CD8-positive, alpha-beta memory T cell (primary cell): ENCODE results near the gene GLYATL2. TPM values are rescaled to one million over a fixed set of nuclear protein-coding genes. Genes with fewer than 3 reads are reported as not detected.

ENCODE experiments used
- CTCF ChIA-PET: fragments of 350-600 bp; sonication (Branson Sonifier 250); formaldehyde crosslinking; loops from one replicate; lab custom pipeline; 2021; ENCODE audit warnings: antibody characterized with exemption; lab: Charles Lee
- POLR2A ChIA-PET: fragments of 350-600 bp; sonication (Branson Sonifier 250); formaldehyde crosslinking; loops from one replicate; lab custom pipeline; 2021; ENCODE audit warnings: antibody characterized with exemption; lab: Charles Lee
- DNase-seq, 5 donors: peaks; one replicate each; pipeline versions ENCODE4 v3.0.0 to v3.0.0-alpha.2; 2020 to 2022; ENCODE audit warnings: mixed read lengths in 1 of 5
- H3K27ac ChIP-seq: one replicate; pipeline ENCODE4 v1.7.0; 2013; ENCODE audit warnings: low read depth, mild to moderate bottlenecking, low read length, moderate library complexity
- H3K27me3 ChIP-seq: 2 replicates; pipeline ENCODE4 v1.7.0; 2013; ENCODE audit warnings: low read length, mild to moderate bottlenecking; ENCODE audit not compliant: insufficient read depth, poor library complexity, severe bottlenecking
- H3K36me3 ChIP-seq: 2 replicates; pipeline ENCODE4 v1.7.0; 2013; ENCODE audit warnings: mild to moderate bottlenecking, low read length, moderate library complexity; ENCODE audit not compliant: insufficient read depth
- H3K4me1 ChIP-seq: 2 replicates; pipeline ENCODE4 v1.7.0; 2013; ENCODE audit warnings: mild to moderate bottlenecking, low read length, moderate library complexity; ENCODE audit not compliant: insufficient read depth
- H3K4me3 ChIP-seq: 2 replicates; pipeline ENCODE4 v1.7.0; 2013; ENCODE audit warnings: mild to moderate bottlenecking, low read length
- H3K9me3 ChIP-seq: 2 replicates; pipeline ENCODE4 v1.7.0; 2013; ENCODE audit warnings: mild to moderate bottlenecking, low read length
- H3K27ac Mint-ChIP-seq, 8 donors: one replicate each; pipeline ENCODE4 v1.8.0; 2020 to 2021; ENCODE audit warnings: mixed read lengths in 8 of 8, mild to moderate bottlenecking in 6 of 8, inconsistent platforms in 3 of 8, moderate library complexity in 3 of 8
- H3K27me3 Mint-ChIP-seq, 2 donors: one replicate each; pipeline ENCODE4 v1.8.0; 2020 to 2021; ENCODE audit warnings: mixed read lengths in 2 of 2, mild to moderate bottlenecking in 1 of 2, moderate library complexity in 1 of 2
- H3K36me3 Mint-ChIP-seq, 3 donors: one replicate each; pipeline ENCODE4 v1.8.0; 2020 to 2021; ENCODE audit warnings: mixed read lengths in 3 of 3, inconsistent platforms in 1 of 3, mild to moderate bottlenecking in 1 of 3
- H3K4me1 Mint-ChIP-seq, 3 donors: one replicate each; pipeline ENCODE4 v1.8.0; 2020 to 2021; ENCODE audit warnings: mixed read lengths in 3 of 3, inconsistent platforms in 1 of 3, mild to moderate bottlenecking in 1 of 3
- H3K4me3 Mint-ChIP-seq, 7 donors: one replicate each; pipeline ENCODE4 v1.8.0; 2020 to 2021; ENCODE audit warnings: mixed read lengths in 7 of 7, mild to moderate bottlenecking in 6 of 7, moderate library complexity in 4 of 7, inconsistent platforms in 2 of 7
- H3K9me3 Mint-ChIP-seq, 5 donors: one replicate each; pipeline ENCODE4 v1.8.0; 2020 to 2022; ENCODE audit warnings: mixed read lengths in 5 of 5, mild to moderate bottlenecking in 3 of 5, moderate library complexity in 2 of 5, inconsistent platforms in 1 of 5
- polyA plus RNA-seq: library from polyadenylated mRNA; unstranded; fragments of 300-500 nt; fragmentation: Illumina TruSeq; gene quantifications from one replicate; pipeline ENCODE4 v1.2.3, GENCODE V29; 2021
- total RNA-seq, 2 experiments: library from RNA; stranded (reverse); gene quantifications; one replicate each; pipeline ENCODE4 v1.2.3, GENCODE V29; 2021

GLYATL2 gene, protein sequence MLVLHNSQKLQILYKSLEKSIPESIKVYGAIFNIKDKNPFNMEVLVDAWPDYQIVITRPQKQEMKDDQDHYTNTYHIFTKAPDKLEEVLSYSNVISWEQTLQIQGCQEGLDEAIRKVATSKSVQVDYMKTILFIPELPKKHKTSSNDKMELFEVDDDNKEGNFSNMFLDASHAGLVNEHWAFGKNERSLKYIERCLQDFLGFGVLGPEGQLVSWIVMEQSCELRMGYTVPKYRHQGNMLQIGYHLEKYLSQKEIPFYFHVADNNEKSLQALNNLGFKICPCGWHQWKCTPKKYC
- not detected for total RNA-seq
- not detected for polyA plus RNA-seq

DNA sequence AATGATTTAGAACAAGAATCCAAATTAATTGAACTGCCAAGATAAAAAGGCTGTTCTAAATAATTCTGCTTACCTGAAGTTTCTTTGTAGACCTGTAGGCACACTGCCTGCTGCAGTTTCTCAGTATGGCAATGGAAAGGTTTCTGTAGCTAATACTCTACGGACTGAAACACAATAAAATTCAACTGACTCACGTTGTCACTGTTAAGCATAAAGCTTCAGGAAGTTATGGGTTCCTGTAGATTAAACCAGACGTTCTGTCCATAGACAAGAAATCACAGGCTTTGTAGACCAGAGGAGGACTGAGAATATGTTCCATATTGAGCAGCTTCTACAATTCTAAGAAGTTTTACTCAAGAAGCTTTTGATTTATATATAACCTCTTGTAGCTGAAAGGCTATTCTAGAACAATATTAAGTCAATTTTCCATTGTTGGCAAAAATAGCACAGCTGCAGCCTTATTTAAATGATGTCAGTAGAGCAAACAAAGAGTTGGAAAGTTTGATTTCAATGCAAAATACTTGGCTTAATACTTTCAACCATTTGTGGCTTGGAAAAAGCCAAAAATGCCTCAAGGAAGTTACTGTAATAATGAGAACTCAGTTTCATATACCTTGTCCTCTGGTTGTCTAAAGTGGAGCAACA lies at the start of gene GLYATL2:
TSS of gene GLYATL2 (minus strand) at position 344 of the 645 bp plus-strand sequence. CDS start 5,092 bp downstream, outside the sequence.
- Histone ChIP-seq H3K4me1 (no peaks in the 10 kb centered on the region), H3K4me3 (no peak within 1 kb of the TSS), H3K27me3 (no peaks in the 10 kb centered on the region), H3K27ac (no peak within 1 kb of the TSS), H3K36me3 (no peaks in the 10 kb centered on the region), H3K9me3 (no peaks in the 10 kb centered on the region)
- no peak for DNase-seq
- no peak within 1 kb of the TSS for H3K27ac Mint-ChIP-seq
- CTCF ChIA-PET = no interaction called here
- H3K4me3 Mint-ChIP-seq = no peak within 1 kb of the TSS
- no peaks in the 10 kb centered on the region for H3K36me3 Mint-ChIP-seq
- POLR2A ChIA-PET = no interaction called here
- no peaks in the 10 kb centered on the region for H3K9me3 Mint-ChIP-seq
- no peaks in the 10 kb centered on the region for H3K4me1 Mint-ChIP-seq
- H3K27me3 Mint-ChIP-seq = peaks cover 0 to 15% of the 10 kb centered on the region in 2 donors

DNA sequence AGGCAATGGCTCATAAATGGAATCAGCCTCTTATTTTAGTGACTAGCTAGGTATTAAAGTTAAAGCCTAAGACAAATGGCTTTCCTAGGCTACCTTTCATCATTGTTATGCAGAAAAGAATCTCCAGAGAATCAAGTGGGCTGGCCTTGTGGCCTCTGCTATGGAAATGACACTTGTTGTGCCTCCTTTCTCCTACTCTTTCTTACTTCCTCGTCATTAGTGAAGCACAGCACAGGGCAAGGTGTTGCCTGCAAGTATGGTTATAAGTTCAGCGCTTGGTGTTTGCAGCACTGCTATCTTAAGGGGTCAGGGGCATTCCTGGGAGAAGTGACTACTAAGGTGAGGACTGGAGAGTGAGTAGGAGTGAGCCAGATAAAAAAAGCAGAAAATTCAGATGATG lies 49.4 kb upstream of the GLYATL2 start:
- H3K27me3 Mint-ChIP-seq = peaks cover 10 to 18% of the 10 kb centered on the region in 2 donors
- no peak overlapping the region for H3K27ac Mint-ChIP-seq
- no peaks in the 10 kb centered on the region for H3K36me3 Mint-ChIP-seq
- no peak for DNase-seq
- CTCF ChIA-PET = no interaction called here
- POLR2A ChIA-PET = no interaction called here
- no peaks in the 10 kb centered on the region for H3K4me1 ChIP-seq
- H3K4me3 ChIP-seq = no peak overlapping the region
- no peak overlapping the region for H3K4me3 Mint-ChIP-seq
- H3K27me3 ChIP-seq = no peaks in the 10 kb centered on the region
- no peaks in the 10 kb centered on the region for H3K36me3 ChIP-seq
- no peaks in the 10 kb centered on the region for H3K9me3 ChIP-seq
- H3K27ac ChIP-seq = no peak overlapping the region
- no peaks in the 10 kb centered on the region for H3K4me1 Mint-ChIP-seq
- H3K9me3 Mint-ChIP-seq = no peaks in the 10 kb centered on the region

DNA sequence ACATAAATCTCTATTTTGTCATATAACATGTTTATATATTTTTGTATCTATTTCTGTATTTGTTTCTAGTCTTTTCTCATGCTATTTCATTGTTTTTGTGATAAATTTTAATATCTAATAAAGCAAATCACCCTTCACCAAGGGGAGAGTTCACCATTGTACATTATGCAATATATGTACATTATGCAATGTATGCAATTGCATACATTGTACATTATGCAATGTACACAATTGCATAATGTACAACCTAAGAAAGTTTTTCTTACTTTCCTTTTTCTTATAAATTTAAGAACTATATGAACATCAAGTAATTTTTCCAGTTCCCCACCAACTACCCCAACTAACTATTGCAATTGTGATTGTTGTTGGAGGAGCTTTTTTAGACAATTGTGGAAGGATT lies 44.1 kb upstream of the GLYATL2 start:
- no peak overlapping the region for H3K27ac Mint-ChIP-seq
- H3K4me3 ChIP-seq = no peak overlapping the region
- ChIA-PET CTCF (no interaction called here), POLR2A (no interaction called here)
- no peaks in the 10 kb centered on the region for H3K4me1 Mint-ChIP-seq
- H3K9me3 Mint-ChIP-seq = no peaks in the 10 kb centered on the region
- peaks cover 7 to 21% of the 10 kb centered on the region in 2 donors for H3K27me3 Mint-ChIP-seq
- no peaks in the 10 kb centered on the region for H3K36me3 Mint-ChIP-seq
- H3K4me3 Mint-ChIP-seq = no peak overlapping the region
- H3K27me3 ChIP-seq = no peaks in the 10 kb centered on the region
- no peaks in the 10 kb centered on the region for H3K9me3 ChIP-seq
- no peaks in the 10 kb centered on the region for H3K36me3 ChIP-seq
- DNase-seq = no peak
- H3K4me1 ChIP-seq = no peaks in the 10 kb centered on the region
- no peak overlapping the region for H3K27ac ChIP-seq

DNA sequence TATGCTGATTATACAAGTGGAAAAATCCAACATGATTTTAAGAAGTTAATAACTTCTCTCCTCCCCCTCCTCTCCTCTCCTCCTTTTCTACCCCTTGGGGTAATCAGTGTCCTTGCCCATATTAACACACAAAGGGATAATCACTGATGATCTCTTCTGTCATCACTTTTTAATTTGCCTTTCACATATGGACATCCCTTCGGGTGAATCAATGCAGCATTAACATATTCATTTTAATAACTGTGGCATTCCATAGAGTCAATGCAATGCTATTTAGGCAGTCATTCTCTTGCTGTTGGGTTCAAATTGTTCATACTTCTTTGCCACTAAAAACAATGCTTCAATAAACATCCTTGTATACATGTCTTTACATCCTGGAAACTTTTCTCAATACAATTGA lies 42.9 kb upstream of the GLYATL2 start:
- Histone ChIP-seq H3K27me3 (no peaks in the 10 kb centered on the region), H3K27ac (no peak overlapping the region), H3K4me3 (no peak overlapping the region), H3K9me3 (no peaks in the 10 kb centered on the region), H3K4me1 (no peaks in the 10 kb centered on the region), H3K36me3 (no peaks in the 10 kb centered on the region)
- ChIA-PET CTCF (no interaction called here), POLR2A (no interaction called here)
- no peak overlapping the region for H3K4me3 Mint-ChIP-seq
- H3K9me3 Mint-ChIP-seq = no peaks in the 10 kb centered on the region
- no peaks in the 10 kb centered on the region for H3K4me1 Mint-ChIP-seq
- no peaks in the 10 kb centered on the region for H3K36me3 Mint-ChIP-seq
- no peak overlapping the region for H3K27ac Mint-ChIP-seq
- DNase-seq = no peak
- H3K27me3 Mint-ChIP-seq = peaks cover 9 to 28% of the 10 kb centered on the region in 2 donors

DNA sequence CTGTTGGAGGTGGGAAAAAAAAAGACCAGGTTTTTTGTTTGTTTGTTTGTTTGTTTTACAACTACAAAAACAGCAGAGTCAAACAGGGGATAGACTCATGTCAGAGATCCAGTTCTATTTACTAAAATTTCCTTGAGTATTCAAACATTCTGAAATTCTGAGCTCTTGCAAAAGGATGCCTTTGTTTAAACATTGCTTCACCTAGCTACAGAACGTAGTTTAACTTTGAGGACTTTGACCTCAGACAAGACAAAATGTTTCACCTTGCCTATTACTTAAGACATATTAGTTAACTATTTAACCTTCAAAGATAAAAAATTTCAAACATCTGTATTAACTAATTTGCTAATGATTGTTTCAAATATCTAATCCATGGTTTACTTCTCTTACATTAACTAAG lies 36.1 kb upstream of the GLYATL2 start:
- no peak overlapping the region for H3K27ac Mint-ChIP-seq
- H3K36me3 ChIP-seq = no peaks in the 10 kb centered on the region
- no peak overlapping the region for H3K4me3 Mint-ChIP-seq
- ChIA-PET CTCF (no interaction called here), POLR2A (no interaction called here)
- no peaks in the 10 kb centered on the region for H3K9me3 ChIP-seq
- no peaks in the 10 kb centered on the region for H3K4me1 ChIP-seq
- H3K36me3 Mint-ChIP-seq = no peaks in the 10 kb centered on the region
- H3K4me1 Mint-ChIP-seq = no peaks in the 10 kb centered on the region
- peaks cover 0 to 5% (median 0%) of the 10 kb centered on the region in 5 donors for H3K9me3 Mint-ChIP-seq
- DNase-seq = no peak
- no peak overlapping the region for H3K27ac ChIP-seq
- H3K27me3 Mint-ChIP-seq = peaks cover 7 to 20% of the 10 kb centered on the region in 2 donors
- H3K27me3 ChIP-seq = no peaks in the 10 kb centered on the region
- no peak overlapping the region for H3K4me3 ChIP-seq

DNA sequence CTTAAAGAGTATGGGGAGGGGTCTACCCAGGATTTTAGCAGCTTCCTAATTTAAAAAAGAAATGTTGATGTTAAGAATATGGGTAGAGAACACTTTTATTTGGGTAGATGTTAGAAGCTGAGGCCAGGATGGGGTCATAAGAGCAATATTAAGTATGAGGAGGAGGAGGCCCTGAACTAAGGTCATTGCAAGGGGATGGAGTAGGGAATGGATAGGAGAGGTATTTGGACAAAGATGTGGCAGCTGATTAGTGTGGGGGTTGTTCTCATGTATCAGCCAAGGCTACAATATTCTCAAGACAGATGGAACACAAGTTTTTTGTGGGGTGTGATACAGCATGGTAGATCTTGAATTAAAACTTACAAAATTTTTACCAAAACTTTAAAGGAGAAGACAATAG lies 35.7 kb upstream of the GLYATL2 start:
- no peaks in the 10 kb centered on the region for H3K36me3 ChIP-seq
- peaks cover 9 to 17% of the 10 kb centered on the region in 2 donors for H3K27me3 Mint-ChIP-seq
- no peak overlapping the region for H3K27ac ChIP-seq
- CTCF ChIA-PET = no interaction called here
- no peak overlapping the region for H3K27ac Mint-ChIP-seq
- H3K4me1 Mint-ChIP-seq = no peaks in the 10 kb centered on the region
- H3K36me3 Mint-ChIP-seq = no peaks in the 10 kb centered on the region
- H3K4me3 Mint-ChIP-seq = no peak overlapping the region
- H3K9me3 Mint-ChIP-seq = peaks cover 0 to 6% (median 0%) of the 10 kb centered on the region in 5 donors
- POLR2A ChIA-PET = no interaction called here
- H3K27me3 ChIP-seq = no peaks in the 10 kb centered on the region
- no peak overlapping the region for H3K4me3 ChIP-seq
- H3K9me3 ChIP-seq = no peaks in the 10 kb centered on the region
- DNase-seq = no peak
- H3K4me1 ChIP-seq = no peaks in the 10 kb centered on the region

DNA sequence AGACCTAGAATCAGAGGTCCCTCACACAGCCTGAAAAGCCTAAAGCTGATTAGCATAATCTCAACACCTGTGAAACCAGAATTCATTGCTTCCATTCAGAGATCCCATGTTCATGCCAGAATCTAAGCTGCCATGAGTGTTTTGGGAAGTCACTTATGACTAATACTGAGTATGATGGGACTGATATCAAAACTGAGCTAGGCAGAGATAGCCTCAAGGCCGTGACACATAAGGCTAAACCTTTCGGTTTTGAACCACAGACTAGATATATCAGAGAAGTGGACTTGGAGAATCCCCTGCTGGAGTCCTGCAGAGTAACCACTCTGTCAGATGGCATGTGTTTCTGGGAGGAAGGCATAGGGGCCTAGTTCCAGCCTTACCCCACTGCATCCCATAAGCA lies 23.1 kb upstream of the GLYATL2 start:
- no peaks in the 10 kb centered on the region for H3K9me3 ChIP-seq
- no peak for DNase-seq
- H3K4me1 ChIP-seq = no peaks in the 10 kb centered on the region
- Mint-ChIP-seq H3K27me3 (peaks cover 3 to 12% of the 10 kb centered on the region in 2 donors), H3K27ac (no peak overlapping the region), H3K4me1 (no peaks in the 10 kb centered on the region), H3K9me3 (peaks cover 2 to 11% (median 7%) of the 10 kb centered on the region in 5 donors), H3K4me3 (no peak overlapping the region), H3K36me3 (peaks cover 0 to 1% (median 0%) of the 10 kb centered on the region in 3 donors)
- no peak overlapping the region for H3K4me3 ChIP-seq
- no peaks in the 10 kb centered on the region for H3K36me3 ChIP-seq
- no peak overlapping the region for H3K27ac ChIP-seq
- H3K27me3 ChIP-seq = no peaks in the 10 kb centered on the region
- ChIA-PET CTCF (no interaction called here), POLR2A (no interaction called here)

DNA sequence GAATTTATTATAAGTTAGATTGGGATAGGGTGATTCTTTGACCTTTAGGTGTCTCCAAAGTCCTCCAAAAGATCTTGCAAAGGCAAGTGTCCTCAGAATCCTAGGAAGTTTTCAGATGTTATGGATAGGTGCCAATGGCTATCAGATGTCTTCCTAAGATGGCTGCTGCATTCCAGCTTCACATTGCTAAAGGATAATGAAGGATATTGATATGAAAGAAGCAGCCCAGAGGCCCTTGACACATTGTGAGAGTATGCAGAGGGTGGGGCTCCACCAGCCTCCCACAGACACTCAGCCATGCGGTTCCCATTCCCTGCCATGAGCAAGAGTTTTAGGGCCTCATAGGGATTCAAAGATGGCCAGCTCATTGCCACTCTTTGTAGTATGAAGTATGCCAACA lies 22.3 kb upstream of the GLYATL2 start:
- CTCF ChIA-PET = no interaction called here
- H3K27ac Mint-ChIP-seq = no peak overlapping the region

More for the DNA sequence above, 22.3 kb upstream of the GLYATL2 start:
- no peaks in the 10 kb centered on the region for H3K36me3 ChIP-seq
- no peaks in the 10 kb centered on the region for H3K4me1 ChIP-seq
- H3K27ac ChIP-seq = no peak overlapping the region
- Mint-ChIP-seq H3K4me1 (no peaks in the 10 kb centered on the region), H3K36me3 (peaks cover 0 to 5% (median 0%) of the 10 kb centered on the region in 3 donors), H3K4me3 (no peak overlapping the region), H3K27me3 (peaks cover 3 to 20% of the 10 kb centered on the region in 2 donors), H3K9me3 (peaks cover 10 to 18% (median 15%) of the 10 kb centered on the region in 5 donors)
- no peak for DNase-seq
- POLR2A ChIA-PET = no interaction called here
- no peaks in the 10 kb centered on the region for H3K27me3 ChIP-seq
- no peak overlapping the region for H3K4me3 ChIP-seq
- H3K9me3 ChIP-seq = no peaks in the 10 kb centered on the region
